ENCODE measurements around the gene FBXO11.

GRCh38 chr2:47908682-47909081 lies 2.4 kb upstream of the FBXO11 start:
- TF ChIP-seq CTCF (conservative IDR thresholded peaks at IDR 0.05) (no peak), ZFX (IDR thresholded peaks at IDR 0.05) (no peak)
